ENCODE measurements around the gene CXorf58.

CXorf58 gene

DNA sequence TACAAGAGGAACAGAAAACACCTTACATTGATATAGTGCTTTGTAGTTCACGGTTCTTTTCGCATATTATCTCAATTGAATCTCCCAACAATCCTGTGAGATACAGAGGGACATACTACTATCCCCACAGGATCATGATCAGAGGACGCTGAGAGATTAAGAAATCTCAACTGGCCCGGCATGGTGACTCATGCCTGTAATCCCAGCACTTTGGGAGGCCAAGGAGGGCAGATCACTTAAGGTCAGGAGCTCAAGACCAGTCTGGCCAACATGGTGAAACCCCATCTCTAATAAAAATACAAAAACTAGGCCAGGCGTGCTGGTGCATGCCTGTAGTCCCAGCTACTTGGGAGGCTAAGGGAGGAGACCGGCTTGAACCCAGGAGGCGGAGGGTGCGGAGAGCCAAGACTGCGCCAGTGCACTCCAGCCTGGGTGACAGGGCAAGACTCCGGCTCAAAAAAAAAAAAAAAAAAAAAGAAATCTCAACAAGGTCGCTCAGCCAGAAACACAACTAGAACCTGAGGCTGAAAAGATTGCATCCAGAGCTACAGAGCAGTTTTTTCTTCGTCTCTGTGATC lies 7.5 kb upstream of the CXorf58 start:
- no peak for DNase-seq (ENCODE audit: low spot score)

DNA sequence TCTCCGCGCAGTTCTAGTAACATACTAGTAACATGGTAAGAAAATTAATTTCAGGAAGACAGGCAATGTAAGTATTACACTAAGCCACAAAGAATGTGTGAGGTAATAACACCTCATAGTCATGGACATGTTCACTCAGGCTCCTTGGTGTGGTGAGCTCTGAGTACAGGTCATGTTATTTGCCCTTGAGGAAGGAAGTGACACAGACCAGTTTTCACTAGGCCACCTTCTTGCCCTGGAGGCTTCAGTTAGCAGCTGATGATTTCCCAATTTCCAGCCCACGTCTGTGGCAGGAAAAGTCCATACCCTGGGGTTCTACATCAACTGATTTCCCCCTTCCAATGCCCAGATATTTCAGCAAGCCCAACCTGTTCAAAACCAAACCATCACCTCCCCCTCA lies 6.7 kb upstream of the CXorf58 start:
- DNase-seq (ENCODE audit: low spot score): peak; percentile 16

DNA sequence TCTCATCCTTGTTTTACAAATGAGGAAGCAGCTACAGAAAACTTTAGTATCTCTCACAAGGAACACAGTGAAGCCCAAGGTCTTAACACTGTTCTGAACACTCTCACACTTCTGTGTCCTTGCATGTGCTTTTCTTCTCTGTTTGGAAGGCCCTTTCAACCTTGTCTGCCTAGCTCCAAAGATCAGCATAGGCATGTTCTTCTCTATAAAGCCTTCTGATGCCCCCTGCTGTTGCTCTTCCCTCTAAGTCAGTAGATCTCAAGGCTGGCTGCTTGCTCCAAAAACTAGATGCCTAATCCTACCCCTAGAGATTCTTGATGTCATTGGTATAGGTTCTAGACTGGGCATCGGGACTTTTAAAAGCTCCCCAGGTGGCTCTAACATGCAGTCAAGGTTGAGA lies 6.0 kb upstream of the CXorf58 start:
- DNase-seq (ENCODE audit: low spot score): peak; percentile 49

DNA sequence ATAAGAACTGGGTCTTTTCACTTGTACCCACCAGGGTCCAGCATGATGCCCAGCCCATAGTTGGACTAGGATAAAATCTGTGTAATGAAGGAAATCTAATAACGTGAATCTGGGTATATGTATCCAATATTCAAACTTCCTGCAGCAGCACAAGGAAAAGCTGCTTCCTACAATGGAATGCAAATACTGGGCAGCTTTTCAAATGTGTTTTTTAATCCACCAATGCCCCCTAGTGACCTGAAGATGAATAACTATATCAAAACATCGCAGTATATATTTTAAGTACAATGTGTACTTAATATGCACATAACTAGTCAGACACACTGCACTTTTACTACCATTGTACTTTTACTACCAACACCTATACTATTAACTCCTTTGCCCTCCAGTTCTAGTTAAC lies 5.4 kb upstream of the CXorf58 start:
- peak; percentile 39 for DNase-seq (ENCODE audit: low spot score)

DNA sequence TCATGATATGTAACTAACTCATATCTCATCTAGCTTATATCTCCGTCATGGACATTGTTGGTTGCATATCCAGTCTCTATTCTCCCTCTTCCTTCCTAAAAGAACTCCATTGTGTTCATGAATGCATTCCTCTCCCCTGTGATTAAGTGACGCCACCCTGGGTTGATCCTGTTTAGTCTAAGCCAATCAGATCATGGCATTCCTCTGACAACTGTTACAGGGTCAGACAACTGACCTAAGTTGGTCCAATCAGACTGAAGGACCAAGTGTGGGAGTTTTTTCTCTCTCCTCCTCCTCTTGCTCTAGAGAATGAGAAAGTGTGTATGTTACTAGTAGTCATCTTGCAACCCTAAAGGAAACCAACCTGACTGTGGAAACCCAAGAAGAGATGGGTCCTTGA lies 3.7 kb upstream of the CXorf58 start:
- no peak for DNase-seq (ENCODE audit: low spot score)

DNA sequence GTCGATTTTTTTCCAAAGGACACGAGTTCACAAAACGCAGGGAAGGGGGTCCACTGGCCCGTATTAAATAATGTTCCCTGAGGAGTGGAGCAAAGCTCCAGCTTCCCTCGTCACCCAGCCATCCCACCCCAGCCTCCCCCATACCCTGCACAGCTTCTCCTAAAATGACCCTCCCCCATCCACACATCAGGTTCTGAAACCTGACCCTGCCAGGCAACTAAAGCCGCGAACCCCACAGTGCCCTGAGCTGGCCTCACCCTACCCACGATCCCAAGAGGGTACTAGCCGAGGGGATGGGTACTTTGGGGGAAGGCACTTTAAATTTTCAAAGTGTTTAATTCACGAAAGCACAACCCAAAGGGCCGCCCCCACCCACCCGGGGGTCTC lies 702 bp upstream of the CXorf58 start:
- DNase-seq (ENCODE audit: low spot score): no peak

DNA sequence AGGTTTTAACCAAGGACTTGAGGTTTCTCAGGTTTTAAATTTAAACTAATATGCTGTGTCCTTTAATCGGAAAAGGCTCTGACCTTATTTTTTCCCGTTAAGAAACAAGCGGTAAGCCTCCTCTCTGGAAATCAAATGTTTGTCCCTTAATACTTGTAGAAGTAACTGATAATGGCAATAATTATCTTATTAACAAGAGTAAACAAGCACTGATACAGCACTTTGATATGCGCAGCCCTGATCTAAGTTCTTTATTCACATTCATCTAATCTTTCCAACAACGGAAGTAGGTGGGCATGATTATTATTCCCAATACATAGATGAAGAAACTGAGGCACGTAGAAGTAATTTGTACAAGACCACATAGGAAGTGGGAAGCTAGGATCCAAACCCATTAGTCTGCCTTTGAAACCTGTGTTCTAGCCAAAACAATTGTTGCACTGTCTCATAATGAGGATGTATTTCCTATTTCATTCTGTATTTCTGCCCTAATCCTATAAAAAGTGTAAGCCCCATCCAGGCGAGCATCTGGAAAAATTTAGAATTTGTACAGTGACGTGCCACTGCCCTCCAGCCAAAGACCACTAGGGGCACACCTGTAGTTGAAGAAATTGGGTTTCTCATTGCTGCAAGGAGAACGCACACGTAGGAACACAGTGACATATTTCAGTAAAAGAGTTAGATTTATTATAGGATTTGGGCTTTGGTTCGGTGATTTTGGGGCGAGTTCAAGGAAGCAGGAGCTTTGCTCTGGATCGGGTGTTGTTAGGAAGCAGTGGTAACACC lies 606 bp downstream of the CXorf58 start:
- no peak for DNase-seq (ENCODE audit: low spot score)

DNA sequence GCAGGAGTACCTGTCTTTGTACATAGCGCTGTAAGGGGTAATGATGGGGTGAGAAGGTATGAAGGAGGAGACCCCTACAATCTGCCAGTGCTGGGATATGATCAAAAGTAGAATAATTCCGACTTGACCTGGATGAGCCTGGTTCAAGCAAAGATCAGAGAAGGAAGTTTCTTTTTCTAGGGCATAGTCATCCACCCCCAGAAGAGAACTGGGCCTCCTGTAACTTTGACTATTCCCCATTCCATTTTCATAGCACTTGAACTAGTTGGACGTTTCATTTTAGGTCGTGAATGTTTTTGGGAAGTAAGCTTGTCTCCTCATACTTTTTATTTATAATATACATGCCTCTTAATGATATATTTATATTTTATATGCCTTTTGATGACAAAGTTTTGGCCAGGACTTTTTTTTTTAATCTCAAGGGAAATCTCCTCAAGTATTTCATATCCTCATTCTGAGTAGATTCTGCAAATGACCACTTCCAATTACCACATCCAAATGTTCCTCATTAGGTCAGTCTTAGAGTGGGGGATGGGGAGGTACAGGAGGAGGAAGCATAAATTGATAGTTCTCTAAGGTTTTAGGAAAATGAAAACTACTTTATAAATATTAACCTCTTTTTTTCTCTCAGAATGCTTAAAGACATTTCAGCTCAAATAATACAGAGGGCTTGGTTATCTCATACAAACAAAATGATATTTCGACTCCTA lies 3.5 kb downstream of the CXorf58 start:
- no peak for DNase-seq (ENCODE audit: low spot score)

DNA sequence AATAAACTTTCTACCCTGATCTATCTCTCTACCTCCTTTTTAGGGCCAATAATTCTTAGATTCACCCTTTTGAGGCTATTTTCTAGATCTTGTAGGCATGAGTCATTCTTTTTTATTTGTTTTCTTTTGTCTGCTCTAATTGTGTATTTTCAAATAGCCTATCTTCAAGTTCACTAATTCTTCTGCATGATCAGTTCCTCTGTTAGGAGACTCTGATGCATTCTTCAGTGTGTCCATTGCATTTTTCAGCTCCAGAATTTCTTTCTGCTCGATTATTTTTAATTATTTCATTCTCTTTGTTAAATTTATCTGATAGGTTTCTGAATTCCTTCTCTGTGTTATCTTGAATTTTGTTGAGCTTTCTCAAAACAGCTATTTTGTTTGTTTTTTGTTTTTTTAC lies 11.3 kb downstream of the CXorf58 start:
- no peak for DNase-seq (ENCODE audit: low spot score)

DNA sequence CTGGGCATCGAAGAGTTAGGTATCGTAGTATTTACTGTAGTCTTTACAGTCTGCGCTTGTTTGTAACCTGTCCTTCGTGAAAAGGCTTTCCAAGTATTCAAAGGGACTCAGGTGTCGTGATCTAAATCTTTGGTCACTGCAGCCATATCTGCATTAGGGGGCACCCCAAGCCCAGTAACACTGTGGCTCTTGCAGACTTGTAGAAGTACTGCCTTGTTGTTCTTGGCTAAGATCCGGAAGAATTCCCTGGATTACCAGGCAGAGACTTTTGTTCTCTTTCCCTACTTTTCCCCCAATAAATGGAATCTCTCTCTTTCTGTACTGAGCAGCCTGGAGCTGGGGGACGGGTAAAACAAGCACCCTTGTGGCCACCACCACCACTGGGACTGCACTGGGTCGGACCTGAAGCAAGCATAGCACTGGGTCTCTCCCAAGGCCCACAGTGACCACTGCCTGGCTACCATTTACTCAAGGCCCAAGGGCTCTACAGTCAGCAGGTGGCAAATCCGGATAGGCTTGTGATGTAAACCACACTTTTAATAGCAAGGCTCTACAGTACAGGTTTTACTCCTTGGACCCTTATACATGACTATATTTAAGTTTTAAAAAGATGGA lies 12.0 kb downstream of the CXorf58 start:
- no peak for DNase-seq (ENCODE audit: low spot score)

DNA sequence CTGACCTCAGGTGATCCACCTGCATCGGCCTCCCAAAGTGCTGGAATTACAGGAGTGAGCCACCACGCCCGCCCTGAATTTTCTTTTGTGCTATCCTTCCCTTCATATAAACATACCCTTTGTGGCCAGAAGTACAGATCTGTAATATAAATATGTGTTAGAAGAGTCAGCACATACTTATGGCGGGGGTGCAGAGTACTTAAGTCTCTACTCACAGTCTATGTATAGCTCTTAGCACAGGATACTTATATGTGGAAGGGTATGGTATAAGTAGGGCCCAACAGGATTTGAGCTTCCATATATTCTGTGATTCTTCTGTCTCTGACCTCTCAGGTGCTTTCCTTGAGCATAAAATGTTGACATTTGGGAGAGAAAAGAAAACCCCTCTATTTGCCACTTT lies 18.2 kb downstream of the CXorf58 start:
- no peak for DNase-seq (ENCODE audit: low spot score)

DNA sequence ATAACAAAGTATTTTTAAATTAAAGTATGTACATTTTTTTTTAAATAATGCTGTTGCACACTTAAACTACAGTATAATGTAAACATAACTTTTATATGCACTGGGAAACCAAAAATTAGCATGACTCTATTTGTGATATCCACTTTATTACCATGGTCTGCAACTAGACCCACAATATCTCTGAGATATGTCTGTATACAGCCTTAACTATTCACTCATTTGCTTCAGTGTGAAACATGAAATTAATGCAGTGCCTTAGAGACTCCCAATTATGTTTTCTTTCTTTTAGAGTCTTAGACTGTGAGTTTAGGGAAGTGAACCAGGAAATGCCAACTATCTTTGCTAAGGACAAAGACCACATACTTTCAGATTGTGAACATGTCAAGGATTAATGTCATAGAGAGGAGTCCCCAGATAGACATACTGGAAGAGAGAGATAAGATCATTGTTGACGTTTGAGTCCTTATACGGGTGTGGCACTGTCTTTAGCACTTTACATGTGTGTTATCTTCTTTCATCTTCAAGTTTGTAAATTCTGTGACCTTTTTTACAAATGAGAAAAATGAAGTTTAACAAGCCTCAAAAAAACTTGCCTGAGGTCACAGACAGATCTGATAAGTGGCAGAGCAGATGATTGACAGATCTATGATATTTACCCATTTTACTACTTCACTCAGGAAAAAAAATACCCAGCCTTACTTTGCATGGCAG lies 23.2 kb downstream of the CXorf58 start:
- no peak for DNase-seq (ENCODE audit: low spot score)

DNA sequence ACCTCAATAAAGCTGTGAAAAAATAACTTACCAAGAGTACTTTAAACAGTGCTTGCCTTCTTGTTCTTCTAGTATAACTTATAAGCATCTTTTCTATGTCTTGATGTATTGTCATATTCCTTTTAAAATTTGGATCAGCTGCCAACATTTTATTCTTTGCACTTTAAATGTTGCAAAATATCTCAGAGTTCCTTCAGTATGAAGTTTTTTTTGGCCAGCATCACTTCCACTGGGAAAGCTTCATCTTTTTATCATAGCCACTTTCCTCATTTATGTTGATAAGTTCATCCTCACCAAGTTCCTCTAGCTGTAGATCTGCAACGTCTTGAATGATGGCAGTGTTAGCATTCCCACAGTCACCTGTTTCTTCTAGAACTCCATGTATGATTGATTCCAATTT lies 24.2 kb downstream of the CXorf58 start:
- no peak for DNase-seq (ENCODE audit: low spot score)

DNA sequence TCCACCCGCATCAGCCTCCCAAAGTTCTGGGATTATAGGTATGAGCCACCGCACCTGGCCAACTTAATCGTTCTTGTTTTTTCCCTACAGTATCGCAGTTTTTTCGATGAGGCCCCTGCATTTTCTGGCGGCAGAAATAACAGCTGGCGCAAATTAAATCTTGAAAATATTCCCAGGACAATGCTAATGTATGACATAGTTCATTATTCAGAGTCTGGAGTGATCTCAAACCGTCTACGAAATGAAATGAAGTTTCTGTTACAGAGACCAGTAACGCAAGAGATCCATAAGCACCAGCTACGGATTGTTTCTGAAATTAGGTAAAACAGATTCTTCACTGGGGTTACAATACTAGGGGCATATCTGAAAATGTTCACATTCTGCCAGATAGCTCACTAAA lies 27.3 kb downstream of the CXorf58 start:
- peak; percentile 30 for DNase-seq (ENCODE audit: low spot score)

DNA sequence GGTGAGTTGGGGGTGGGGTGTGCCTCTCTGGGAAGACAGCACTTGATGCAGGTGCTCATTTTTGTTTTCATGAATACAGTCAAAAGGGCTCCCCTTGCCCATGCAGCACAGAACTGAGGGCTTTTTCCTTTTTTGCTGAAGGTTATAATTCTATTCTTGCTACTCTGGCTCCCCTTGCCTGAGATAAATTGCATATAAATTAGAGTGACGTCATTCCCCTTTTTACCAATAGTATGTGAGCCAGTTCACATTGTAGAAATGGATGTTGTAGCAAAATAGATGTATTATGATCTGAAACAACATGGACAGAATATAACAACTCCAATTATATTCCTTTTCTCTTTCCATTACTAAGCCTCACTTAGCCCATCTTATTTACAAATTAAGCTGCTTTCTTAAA lies 28.4 kb downstream of the CXorf58 start:
- DNase-seq (ENCODE audit: low spot score): no peak

DNA sequence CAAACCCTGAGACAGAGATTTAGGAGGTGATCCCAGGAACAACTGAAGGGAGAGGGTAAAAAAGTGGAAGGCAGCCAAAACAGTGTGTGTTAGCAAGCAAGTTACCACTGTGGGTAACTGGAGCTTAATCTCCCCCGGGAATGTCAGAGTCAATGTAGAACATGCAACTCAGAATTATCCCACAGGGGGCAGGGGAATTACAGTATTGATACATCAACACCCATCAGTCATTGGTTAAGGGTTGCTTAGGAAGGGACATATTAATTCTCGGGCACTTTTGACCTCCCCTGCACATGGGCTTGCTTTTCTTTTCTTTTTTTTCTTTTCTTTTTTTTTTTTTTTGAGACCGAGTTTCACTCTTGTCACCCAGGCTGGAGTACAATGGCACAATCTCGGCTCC lies 29.3 kb downstream of the CXorf58 start:
- no peak for DNase-seq (ENCODE audit: low spot score)

DNA sequence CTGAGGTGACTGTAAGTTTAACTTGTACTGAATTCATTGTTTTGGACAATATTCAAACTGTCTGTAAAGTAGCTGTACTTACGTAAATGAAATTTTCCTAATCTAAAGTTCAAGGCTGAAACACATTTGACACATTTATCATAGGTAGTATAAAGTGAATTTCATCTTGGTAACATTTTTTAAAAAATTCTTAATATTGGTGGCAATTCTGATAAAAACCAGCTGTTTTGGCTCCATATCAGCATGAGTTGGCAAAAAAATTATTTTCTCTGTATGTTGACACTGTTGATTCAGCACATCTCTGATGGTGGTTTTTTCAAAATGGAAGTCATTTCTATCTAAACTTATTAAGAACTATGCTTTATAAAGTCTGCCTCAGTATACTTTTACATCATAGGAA lies 30.9 kb downstream of the CXorf58 start:
- peak; percentile 10 for DNase-seq (ENCODE audit: low spot score)

DNA sequence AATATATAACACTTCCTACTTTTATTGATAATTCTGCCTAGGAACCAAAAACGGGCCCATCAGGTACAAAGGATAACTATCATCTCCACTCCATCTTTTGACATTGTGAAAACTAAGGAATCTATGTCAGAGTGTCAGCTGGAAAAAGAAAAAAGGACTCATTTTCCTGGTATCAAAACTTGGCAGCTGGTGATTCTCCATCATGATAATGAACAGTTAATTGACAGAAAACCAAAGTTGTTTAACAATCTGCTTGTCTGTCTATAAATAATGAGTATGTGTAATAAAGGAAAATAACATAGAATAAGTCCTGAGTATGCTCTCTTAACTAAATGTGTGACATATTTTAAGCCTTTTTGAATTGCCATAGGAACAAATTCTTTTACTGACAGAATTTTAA lies 31.4 kb downstream of the CXorf58 start:
- DNase-seq (ENCODE audit: low spot score): no peak

DNA sequence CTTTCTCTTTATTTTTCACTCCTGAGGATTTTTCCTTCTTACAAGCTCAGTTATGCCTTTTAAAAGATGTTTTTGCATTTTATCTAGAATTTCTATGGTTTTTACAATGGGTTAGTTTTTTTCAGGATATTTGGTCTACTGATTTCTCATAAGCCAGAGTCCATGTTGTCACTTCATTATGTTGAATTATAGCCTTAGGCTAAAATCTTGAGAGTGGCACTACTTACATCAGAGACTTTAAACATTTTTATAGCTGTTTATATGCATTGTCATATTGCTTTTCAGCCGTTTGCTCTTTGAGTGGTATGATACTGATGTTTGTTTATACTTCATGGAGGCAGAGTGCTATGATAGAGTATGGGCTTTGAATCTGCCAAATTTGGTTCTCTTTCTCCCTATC lies 36.4 kb downstream of the CXorf58 start:
- no peak for DNase-seq (ENCODE audit: low spot score)

DNA sequence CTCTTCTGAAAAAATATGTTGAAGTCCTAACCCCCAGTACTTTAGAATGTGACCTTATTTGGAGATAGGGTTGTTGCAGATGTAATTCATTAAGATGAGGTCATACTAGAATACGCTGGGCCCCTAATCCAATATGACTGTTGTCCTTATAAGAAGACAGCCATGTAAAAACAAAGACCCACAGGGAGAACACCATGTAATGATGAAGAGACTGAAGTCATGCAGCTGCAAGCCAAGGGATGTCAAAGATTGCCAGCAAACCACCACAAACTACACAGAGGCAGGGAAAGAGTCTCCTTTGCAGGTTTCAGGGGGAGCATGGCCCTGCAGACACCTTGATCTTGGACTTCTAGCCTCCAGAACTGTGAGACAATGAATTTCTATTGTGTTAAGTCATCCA lies 37.4 kb downstream of the CXorf58 start:
- DNase-seq (ENCODE audit: low spot score): no peak

DNA sequence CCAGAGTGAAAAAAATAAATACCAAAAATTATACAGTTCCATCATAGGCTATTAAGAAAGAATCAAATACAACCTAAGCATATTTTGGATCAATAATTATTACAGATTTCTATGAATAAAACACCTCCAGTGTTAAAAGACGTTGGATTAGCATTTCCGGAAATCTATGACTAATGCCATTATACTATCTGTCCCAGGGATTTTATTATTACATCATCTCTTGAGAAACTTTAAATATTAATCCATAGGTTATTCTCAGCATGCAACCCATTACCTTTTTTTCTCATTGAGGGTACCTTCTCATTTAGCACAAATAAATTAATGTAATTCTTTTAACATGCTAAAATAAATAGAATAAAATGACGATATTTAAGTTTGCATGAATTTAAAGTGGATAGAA lies 44.6 kb downstream of the CXorf58 start:
- DNase-seq (ENCODE audit: low spot score): no peak

All from GM03348 (cell line).